ENCODE measurements around the gene P2RY6.

P2RY6 gene

GRCh38 chr11:73257342-73258103 lies 14.6 kb upstream of the P2RY6 start:
- no peak for DNase-seq (ENCODE audit: low read depth, low spot score)
- no peak overlapping the region for H3K4me3 ChIP-seq (ENCODE audit: low read length)

- DNase-seq (ENCODE audit: low read depth, low spot score) = no peak
- no peak overlapping the region for H3K4me3 ChIP-seq (ENCODE audit: low read length)
These were observed 13.8 kb upstream of the P2RY6 start for GRCh38 chr11:73258104-73259035.

- no peak overlapping the region for H3K4me3 ChIP-seq (ENCODE audit: low read length)
- DNase-seq (ENCODE audit: low read depth, low spot score) = no peak
These were observed 12.6 kb upstream of the P2RY6 start for GRCh38 chr11:73259406-73260126.

- H3K4me3 ChIP-seq (ENCODE audit: low read length) = no peak overlapping the region
- no peak for DNase-seq (ENCODE audit: low read depth, low spot score)
These were observed 12.0 kb upstream of the P2RY6 start for GRCh38 chr11:73260127-73260457.

- DNase-seq (ENCODE audit: low read depth, low spot score) = no peak
- no peak overlapping the region for H3K4me3 ChIP-seq (ENCODE audit: low read length)
These were observed 9.2 kb upstream of the P2RY6 start for GRCh38 chr11:73262851-73263495.

- no peak for DNase-seq (ENCODE audit: low read depth, low spot score)
- no peak overlapping the region for H3K4me3 ChIP-seq (ENCODE audit: low read length)
These were observed 8.5 kb upstream of the P2RY6 start for GRCh38 chr11:73263640-73264039.

- no peak for DNase-seq (ENCODE audit: low read depth, low spot score)
- no peak overlapping the region for H3K4me3 ChIP-seq (ENCODE audit: low read length)
These were observed 6.8 kb upstream of the P2RY6 start for GRCh38 chr11:73265278-73265810.

GRCh38 chr11:73265853-73266645 lies 6.1 kb upstream of the P2RY6 start:
- DNase-seq (ENCODE audit: low read depth, low spot score) = no peak
- H3K4me3 ChIP-seq (ENCODE audit: low read length) = no peak overlapping the region

GRCh38 chr11:73266646-73267020 lies 5.5 kb upstream of the P2RY6 start:
- DNase-seq (ENCODE audit: low read depth, low spot score) = no peak
- H3K4me3 ChIP-seq (ENCODE audit: low read length) = no peak overlapping the region

GRCh38 chr11:73267122-73267846 lies 4.9 kb upstream of the P2RY6 start:
- H3K4me3 ChIP-seq (ENCODE audit: low read length) = no peak overlapping the region
- DNase-seq (ENCODE audit: low read depth, low spot score) = no peak

GRCh38 chr11:73267906-73268540 lies 4.1 kb upstream of the P2RY6 start:
- DNase-seq (ENCODE audit: low read depth, low spot score) = no peak
- no peak overlapping the region for H3K4me3 ChIP-seq (ENCODE audit: low read length)

- DNase-seq (ENCODE audit: low read depth, low spot score) = no peak
- no peak overlapping the region for H3K4me3 ChIP-seq (ENCODE audit: low read length)
These were observed 3.4 kb upstream of the P2RY6 start for GRCh38 chr11:73268671-73269271.

GRCh38 chr11:73269459-73270015 lies 2.6 kb upstream of the P2RY6 start:
- no peak for DNase-seq (ENCODE audit: low read depth, low spot score)
- no peak overlapping the region for H3K4me3 ChIP-seq (ENCODE audit: low read length)

GRCh38 chr11:73270016-73270854 lies 1.9 kb upstream of the P2RY6 start:
- no peak for DNase-seq (ENCODE audit: low read depth, low spot score)
- no peak overlapping the region for H3K4me3 ChIP-seq (ENCODE audit: low read length)

- no peak for DNase-seq (ENCODE audit: low read depth, low spot score)
- H3K4me3 ChIP-seq (ENCODE audit: low read length) = no peak overlapping the region
These were observed 1.2 kb upstream of the P2RY6 start for GRCh38 chr11:73270855-73271477.
